Stimulated activated CD4-positive, alpha-beta T cell treated with anti-CD3 and anti-CD28 coated beads, Interleukin-12 subunit alpha, Interleukin-12 subunit beta, amount 100 ng/mL, for 24 hours (primary cell): ENCODE measurements around the gene MPZL1.
A peak's percentile ranks its signal among the peaks of the same experiment; 100 is the strongest.
"Not testable (repeated sequence)": the region's sequence is repeated elsewhere in the genome, so short reads cannot be mapped to it uniquely, and the experiment has no call there.

Source experiments
- DNase-seq, 2 experiments: peaks; one replicate each; pipeline ENCODE4 v3.0.0-alpha.2; 2020; ENCODE audit warnings: low read depth in 2 of 2

Gene MPZL1

GRCh38 chr1:167781558-167781957, 59.8 kb downstream of the MPZL1 start:
- DNase-seq: no peak

GRCh38 chr1:167782946-167783345, 61.2 kb downstream of the MPZL1 start:
- DNase-seq: no peak

GRCh38 chr1:167784876-167785550, 63.2 kb downstream of the MPZL1 start:
- no peak for DNase-seq

GRCh38 chr1:167786502-167786901, 64.7 kb downstream of the MPZL1 start:
- no peak for DNase-seq

- DNase-seq: no peak
Observed at GRCh38 chr1:167789501-167789900, 67.7 kb downstream of the MPZL1 start.

GRCh38 chr1:167790117-167790516, 68.3 kb downstream of the MPZL1 start:
- no peak for DNase-seq

GRCh38 chr1:167791281-167792187, 69.8 kb downstream of the MPZL1 start:
- no peak for DNase-seq

GRCh38 chr1:167792188-167792565, 70.4 kb downstream of the MPZL1 start:
- DNase-seq: no peak

- no peak for DNase-seq
Observed at GRCh38 chr1:167794043-167794442, 72.3 kb downstream of the MPZL1 start.

- no peak for DNase-seq
Observed at GRCh38 chr1:167795810-167796740, 74.3 kb downstream of the MPZL1 start.

- DNase-seq: no peak
Observed at GRCh38 chr1:167797015-167797414, 75.2 kb downstream of the MPZL1 start.

- no peak for DNase-seq
Observed at GRCh38 chr1:167798952-167799351, 77.2 kb downstream of the MPZL1 start.

- DNase-seq: no peak
Observed at GRCh38 chr1:167799747-167800146, 78.0 kb downstream of the MPZL1 start.

- DNase-seq: no peak
Observed at GRCh38 chr1:167800251-167800650, 78.5 kb downstream of the MPZL1 start.

- no peak for DNase-seq
Observed at GRCh38 chr1:167802235-167802634, 80.5 kb downstream of the MPZL1 start.

- DNase-seq: peak; percentile 77 to 92
Observed at GRCh38 chr1:167803358-167804207, 81.8 kb downstream of the MPZL1 start.

GRCh38 chr1:167805041-167805556, 83.3 kb downstream of the MPZL1 start:
- no peak for DNase-seq

GRCh38 chr1:167806235-167806634, 84.5 kb downstream of the MPZL1 start:
- DNase-seq: not testable (repeated sequence)

GRCh38 chr1:167806676-167807075, 84.9 kb downstream of the MPZL1 start:
- not testable (repeated sequence) for DNase-seq

- DNase-seq: no peak
Observed at GRCh38 chr1:167808104-167808503, 86.3 kb downstream of the MPZL1 start.

GRCh38 chr1:167808690-167809089, 86.9 kb downstream of the MPZL1 start:
- no peak for DNase-seq
